GM18861 (cell line): ENCODE measurements around the gene MAB21L1.

Experiments used
- ATAC-seq: cut with Tn5 transposase; IDR thresholded peaks from one replicate; pipeline ENCODE4 v1.9.1; 2021; ENCODE audit not compliant: unreplicated experiment

Gene MAB21L1

DNA sequence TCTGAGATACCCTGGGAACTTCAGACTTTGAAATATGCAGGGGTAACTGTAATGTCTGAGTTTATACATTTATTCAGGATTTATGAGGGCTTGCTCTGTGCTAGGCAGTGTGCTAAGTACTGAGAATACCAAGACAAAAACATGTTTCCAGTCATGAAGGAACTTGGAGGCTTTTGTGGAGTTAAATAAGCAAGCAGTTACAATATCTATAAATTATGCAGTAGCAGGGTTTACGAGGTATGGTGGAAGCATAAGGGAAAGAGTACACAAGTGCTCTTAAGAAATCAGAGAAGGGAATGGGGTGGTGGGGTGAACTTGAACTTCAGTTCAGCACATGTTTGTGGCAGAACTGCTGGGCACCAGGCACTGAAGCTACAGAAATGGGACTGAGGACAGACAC is 28.0 kb downstream of the MAB21L1 start:
- ATAC-seq, result no peak
